AG09319 (cell line): Measurements from ENCODE around the gene STEAP1B.
A peak's percentile ranks its signal among the peaks of the same experiment; 100 is the strongest.
"Not testable (repeated sequence)": the region's sequence is repeated elsewhere in the genome, so short reads cannot be mapped to it uniquely, and the experiment has no call there.

ENCODE experiments used
- DNase-seq: peaks from one replicate; pipeline ENCODE4 v3.0.0-alpha.2; 2010; ENCODE audit warnings: low read depth; ENCODE audit errors: extremely low read depth
- CTCF ChIP-seq: IDR thresholded peaks from 2 replicates; pipeline ENCODE4 v1.5.1; 2011; ENCODE audit warnings: low read depth, mild to moderate bottlenecking, inconsistent platforms, low read length, moderate library complexity

STEAP1B gene

GRCh38 chr7:22457471-22457870 is 42.5 kb downstream of the STEAP1B start:
- TF ChIP-seq CTCF: no peak
- DNase-seq: no peak

GRCh38 chr7:22454446-22454845 is 45.5 kb downstream of the STEAP1B start:
- no peak for DNase-seq
- no peak for TF ChIP-seq CTCF

GRCh38 chr7:22452960-22453558 is 46.9 kb downstream of the STEAP1B start:
- no peak for DNase-seq
- TF ChIP-seq CTCF: no peak

- peak; percentile 78 for TF ChIP-seq CTCF
- DNase-seq: no peak
Measured at GRCh38 chr7:22452142-22452959, 47.6 kb downstream of the STEAP1B start.

- not testable (repeated sequence) for DNase-seq
Measured at GRCh38 chr7:22450013-22450412, 50.0 kb downstream of the STEAP1B start.

GRCh38 chr7:22447762-22448161 is 52.2 kb downstream of the STEAP1B start:
- no peak for TF ChIP-seq CTCF
- no peak for DNase-seq

GRCh38 chr7:22447008-22447407 is 53.0 kb downstream of the STEAP1B start:
- TF ChIP-seq CTCF: no peak
- no peak for DNase-seq

- no peak for TF ChIP-seq CTCF
- no peak for DNase-seq
Measured at GRCh38 chr7:22445853-22446252, 54.1 kb downstream of the STEAP1B start.
